Keratinocyte (primary cell): ENCODE measurements around the gene ALDOA. TPM values are rescaled to one million over a fixed set of nuclear protein-coding genes. Genes with fewer than 3 reads are reported as not detected.

Source experiments
- DNase-seq: peaks from one replicate; pipeline ENCODE4 v3.0.0-alpha.2; 2011; ENCODE audit warnings: low read depth, missing footprints, low spot score
- FAIRE-seq: peaks from 2 replicates; lab custom pipeline; 2011; peaks lifted over from hg19 to GRCh38; lab: Jason Lieb, UNC
- H2AFZ ChIP-seq: 2 replicates; pipeline ENCODE4 v1.6.0; 2012; ENCODE audit warnings: low read length, control low read depth, inconsistent platforms; ENCODE audit not compliant: control insufficient read depth
- H3K27ac ChIP-seq: 2 replicates; pipeline ENCODE4 v1.5.1; 2011; ENCODE audit warnings: low read length; ENCODE audit not compliant: control insufficient read depth, insufficient read depth
- H3K27me3 ChIP-seq: 3 replicates; pipeline ENCODE4 v1.6.0; 2011; ENCODE audit warnings: low read length; ENCODE audit not compliant: control insufficient read depth, insufficient read depth; ENCODE audit errors: extremely low read depth
- H3K36me3 ChIP-seq, 2 experiments: 2 replicates in 1 of 2; 3 replicates in 1 of 2; pipeline ENCODE4 v1.5.1; 2011; ENCODE audit warnings: low read length in 2 of 2, mild to moderate bottlenecking in 1 of 2; ENCODE audit not compliant: control insufficient read depth in 2 of 2, insufficient read depth in 2 of 2; ENCODE audit errors: extremely low read depth in 1 of 2
- H3K4me1 ChIP-seq: 3 replicates; pipeline ENCODE4 v1.5.1; 2011; ENCODE audit warnings: low read length; ENCODE audit not compliant: control insufficient read depth, insufficient read depth; ENCODE audit errors: extremely low read depth
- H3K4me2 ChIP-seq: 3 replicates; pipeline ENCODE4 v1.6.0; 2011; ENCODE audit warnings: low read depth, low read length; ENCODE audit not compliant: control insufficient read depth, insufficient read depth; ENCODE audit errors: extremely low read depth
- H3K4me3 ChIP-seq, 3 experiments: fragments of 200-600 bp in 1 of 3; sonication (generic) in 1 of 3; 2 replicates in 2 of 3; 3 replicates in 1 of 3; pipeline ENCODE4 v1.5.1; 2011 to 2016; ENCODE audit warnings: low read length in 3 of 3, mild to moderate bottlenecking in 3 of 3, control low read depth in 2 of 3, inconsistent platforms in 1 of 3, low read depth in 1 of 3, mixed read lengths in 1 of 3, mixed run types in 1 of 3, moderate library complexity in 1 of 3; ENCODE audit not compliant: control insufficient read depth in 2 of 3, insufficient read depth in 2 of 3; ENCODE audit errors: extremely low read depth in 1 of 3
- H3K79me2 ChIP-seq: 2 replicates; pipeline ENCODE4 v1.6.0; 2012; ENCODE audit warnings: low read length; ENCODE audit not compliant: control insufficient read depth, insufficient read depth
- H3K9ac ChIP-seq: 3 replicates; pipeline ENCODE4 v1.6.0; 2011; ENCODE audit warnings: low read length; ENCODE audit not compliant: control insufficient read depth, insufficient read depth; ENCODE audit errors: extremely low read depth
- H3K9me1 ChIP-seq: 3 replicates; pipeline ENCODE4 v1.6.0; 2011; ENCODE audit warnings: low read length; ENCODE audit not compliant: control insufficient read depth, insufficient read depth; ENCODE audit errors: extremely low read depth
- H3K9me3 ChIP-seq: 2 replicates; pipeline ENCODE4 v1.5.1; 2012; ENCODE audit warnings: low read depth, low read length; ENCODE audit not compliant: control insufficient read depth
- H4K20me1 ChIP-seq: 3 replicates; pipeline ENCODE4 v1.6.0; 2011; ENCODE audit warnings: low read length; ENCODE audit not compliant: control insufficient read depth, insufficient read depth; ENCODE audit errors: extremely low read depth
- CTCF ChIP-seq, 3 experiments: IDR thresholded peaks in 1 of 3; conservative IDR thresholded peaks in 1 of 3; optimal IDR thresholded peaks in 1 of 3; 2 replicates in 2 of 3; 3 replicates in 1 of 3; pipeline versions ENCODE3 to v1.5.1; 2011; ENCODE audit warnings: low read length in 3 of 3, mild to moderate bottlenecking in 3 of 3, moderate library complexity in 2 of 3, control low read depth in 1 of 3, inconsistent platforms in 1 of 3; ENCODE audit not compliant: insufficient read depth in 2 of 3; ENCODE audit errors: extremely low read depth in 1 of 3
- EZH2 ChIP-seq: IDR thresholded peaks from one replicate; pipeline ENCODE4 v1.6.1; 2012; ENCODE audit warnings: inconsistent platforms, mild to moderate bottlenecking, low read length, moderate library complexity
- dilution Hi-C: fragments of 300-500 bp; cut with MboI; formaldehyde crosslinking; loops from one replicate; pipeline ENCODE4 v1.7.0; 2020; ENCODE audit warnings: low sequenced_read_pairs; ENCODE audit not compliant: extremely low pct_ligation_motif_present
- polyA plus RNA-seq, 5 experiments: library from polyadenylated mRNA; depleted of rRNA in 3 of 5; stranded (reverse) in 3 of 5; stranded (forward) in 1 of 5; unstranded in 1 of 5; fragments of >200 nt; gene quantifications; 1 replicate in 1 of 5; 2 replicates in 3 of 5; 3 replicates in 1 of 5; pipeline versions ENCODE4 v1.2.1 to v1.2.3, GENCODE V29; 2011 to 2012; ENCODE audit warnings: missing spikeins in 2 of 5, low read depth in 1 of 5, low replicate concordance in 1 of 5

ALDOA gene
- polyA plus RNA-seq, 1 donor (not counting 4 experiments of a cell fraction or from before 2014, with no cell fraction given): 800 TPM

DNA sequence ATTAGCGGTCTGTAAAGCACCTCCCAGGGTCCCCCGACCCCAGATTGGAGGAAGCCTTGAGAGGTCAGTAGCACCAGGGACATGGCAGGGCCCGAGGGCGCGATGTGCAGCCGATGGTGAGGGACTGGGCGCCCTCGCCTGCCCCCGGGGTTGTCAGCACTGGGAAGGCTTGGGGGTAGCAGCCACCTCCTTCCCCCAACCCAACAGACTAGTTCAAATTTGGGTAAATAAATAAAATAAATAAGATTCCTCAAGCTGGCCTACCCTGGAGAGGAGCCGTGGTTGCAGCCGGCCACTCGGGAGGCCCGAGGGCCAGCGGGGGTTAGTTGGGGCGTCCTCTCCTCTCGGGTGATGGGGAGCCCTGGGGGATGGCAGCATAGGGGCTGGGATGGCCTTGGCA, 41.1 kb upstream of the ALDOA start:
- no peaks in the 10 kb centered on the region for H3K9me1 ChIP-seq
- H3K79me2 ChIP-seq: no peaks in the 10 kb centered on the region
- no peak overlapping the region for H3K9ac ChIP-seq
- DNase-seq: no peak
- dilution Hi-C loops: no loop called here
- H3K4me1 ChIP-seq: peaks cover 4% of the 10 kb centered on the region
- no peak overlapping the region for H3K27ac ChIP-seq
- FAIRE-seq: no peak
- H4K20me1 ChIP-seq: no peaks in the 10 kb centered on the region
- no peak overlapping the region for H2AFZ ChIP-seq
- H3K4me3 ChIP-seq: no peak overlapping the region
- peaks cover 16% of the 10 kb centered on the region for H3K27me3 ChIP-seq
- no peaks in the 10 kb centered on the region for H3K9me3 ChIP-seq
- no peaks in the 10 kb centered on the region for H3K36me3 ChIP-seq
- H3K4me2 ChIP-seq: no peak overlapping the region
- no peak for TF ChIP-seq EZH2
- TF ChIP-seq CTCF (optimal IDR thresholded peaks at IDR 0.05 in 1 of 3, IDR thresholded peaks at IDR 0.05 in 1 of 3, conservative IDR thresholded peaks at IDR 0.05 in 1 of 3; ENCODE audit: extremely low read depth in 1 of 3, insufficient read depth in 2 of 3, low read length in 3 of 3): no peak

DNA sequence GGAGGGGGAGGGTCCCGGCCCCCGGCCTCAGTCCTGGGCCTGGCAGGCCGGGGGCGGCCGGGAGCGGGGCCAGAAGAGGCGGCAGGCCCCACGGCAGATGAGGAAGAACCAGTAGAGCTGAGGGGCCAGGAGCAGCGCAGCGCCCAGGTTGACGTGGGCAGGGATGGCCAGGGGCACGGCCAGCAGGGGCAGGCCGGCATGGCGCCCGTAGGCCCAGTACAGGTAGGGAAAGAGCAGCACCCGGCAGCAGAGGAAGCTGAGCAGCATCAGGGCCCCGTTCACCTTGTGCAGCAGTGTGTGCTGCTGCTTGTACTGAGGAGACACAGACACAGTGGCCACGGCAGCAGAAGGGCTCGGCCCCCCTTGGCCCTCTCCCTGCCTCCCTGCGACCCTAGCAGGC, 40.4 kb upstream of the ALDOA start:
- Histone ChIP-seq H3K9ac (no peak overlapping the region), H3K36me3 (no peaks in the 10 kb centered on the region), H3K4me2 (no peak overlapping the region), H3K27ac (no peak overlapping the region), H4K20me1 (no peaks in the 10 kb centered on the region), H3K4me3 (no peak overlapping the region), H2AFZ (no peak overlapping the region), H3K79me2 (no peaks in the 10 kb centered on the region), H3K9me1 (no peaks in the 10 kb centered on the region), H3K9me3 (no peaks in the 10 kb centered on the region), H3K27me3 (peaks cover 23% of the 10 kb centered on the region), H3K4me1 (peaks cover 4% of the 10 kb centered on the region)
- FAIRE-seq (no peak), DNase-seq (no peak)
- dilution Hi-C loops: no loop called here
- no peak for TF ChIP-seq EZH2
- TF ChIP-seq CTCF (optimal IDR thresholded peaks at IDR 0.05 in 1 of 3, IDR thresholded peaks at IDR 0.05 in 1 of 3, conservative IDR thresholded peaks at IDR 0.05 in 1 of 3; ENCODE audit: extremely low read depth in 1 of 3, insufficient read depth in 2 of 3, low read length in 3 of 3): no peak
